GM13976 (cell line): ENCODE results near the gene AZU1.

Experiments used
- DNase-seq: peaks from one replicate; pipeline ENCODE4 v3.0.0; 2012; ENCODE audit warnings: low spot score
- in situ Hi-C: fragments of 300-500 bp; cut with MboI; formaldehyde crosslinking; loops from one replicate; pipeline ENCODE4 v1.12.0; 2022; ENCODE audit warnings: low sequenced_read_pairs, mixed read lengths, inconsistent platforms; ENCODE audit not compliant: unreplicated experiment
- TF ChIP-seq, protein P1 (sequence below): IDR thresholded peaks from 2 replicates; pipeline ENCODE4 v1.5.1; 2012; ENCODE audit warnings: borderline replicate concordance, mild to moderate bottlenecking; ENCODE audit not compliant: insufficient read depth; ENCODE audit errors: extremely low read depth, missing control alignments, control extremely low read depth

Gene AZU1

DNA sequence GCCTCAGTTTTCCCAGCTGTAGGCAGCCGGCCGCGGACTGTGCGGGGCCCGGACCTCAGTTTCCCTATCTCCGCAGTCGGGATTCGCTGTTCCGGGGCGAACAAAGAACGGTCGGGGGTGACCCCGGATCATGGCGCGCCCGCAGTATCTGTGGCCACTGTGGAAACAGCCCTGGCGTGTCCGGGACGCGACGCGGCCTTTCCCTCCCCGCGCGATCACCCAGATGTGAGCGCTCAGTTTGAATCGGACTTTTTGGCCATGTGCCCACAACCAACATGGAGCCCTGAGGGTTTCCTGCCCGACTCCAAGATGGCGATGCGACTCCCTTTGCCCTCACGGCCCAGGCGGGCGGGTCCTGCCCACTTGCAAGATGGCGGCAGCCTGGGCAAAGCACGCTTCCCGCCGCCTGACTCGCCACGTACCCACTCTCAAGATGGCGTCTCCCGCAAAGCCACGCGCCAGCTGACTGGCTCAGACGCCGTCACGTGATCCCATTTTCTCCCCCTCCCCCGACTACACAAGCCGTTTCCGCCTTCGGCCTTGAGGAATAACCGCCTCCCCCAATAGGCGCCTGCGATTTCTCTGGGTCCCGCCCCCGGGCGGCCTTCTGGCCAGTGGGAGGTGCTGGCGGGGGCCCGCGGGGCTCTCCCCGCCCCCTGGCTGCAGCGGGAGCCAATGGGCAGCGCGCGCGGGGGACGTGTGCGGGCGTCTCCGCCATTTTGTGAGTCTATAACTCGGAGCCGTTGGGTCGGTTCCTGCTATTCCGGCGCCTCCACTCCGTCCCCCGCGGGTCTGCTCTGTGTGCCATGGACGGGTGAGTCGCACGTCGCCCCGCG is 30.7 kb upstream of the AZU1 start, which contains the start of gene PTBP1:
Gene PTBP1, plus strand, starts transcription at position 761 of the 836 bp plus-strand sequence. Its CDS starts 46 bp downstream, at position 807.
- in situ Hi-C loops = no loop called here
- TF ChIP-seq, protein P1, sequence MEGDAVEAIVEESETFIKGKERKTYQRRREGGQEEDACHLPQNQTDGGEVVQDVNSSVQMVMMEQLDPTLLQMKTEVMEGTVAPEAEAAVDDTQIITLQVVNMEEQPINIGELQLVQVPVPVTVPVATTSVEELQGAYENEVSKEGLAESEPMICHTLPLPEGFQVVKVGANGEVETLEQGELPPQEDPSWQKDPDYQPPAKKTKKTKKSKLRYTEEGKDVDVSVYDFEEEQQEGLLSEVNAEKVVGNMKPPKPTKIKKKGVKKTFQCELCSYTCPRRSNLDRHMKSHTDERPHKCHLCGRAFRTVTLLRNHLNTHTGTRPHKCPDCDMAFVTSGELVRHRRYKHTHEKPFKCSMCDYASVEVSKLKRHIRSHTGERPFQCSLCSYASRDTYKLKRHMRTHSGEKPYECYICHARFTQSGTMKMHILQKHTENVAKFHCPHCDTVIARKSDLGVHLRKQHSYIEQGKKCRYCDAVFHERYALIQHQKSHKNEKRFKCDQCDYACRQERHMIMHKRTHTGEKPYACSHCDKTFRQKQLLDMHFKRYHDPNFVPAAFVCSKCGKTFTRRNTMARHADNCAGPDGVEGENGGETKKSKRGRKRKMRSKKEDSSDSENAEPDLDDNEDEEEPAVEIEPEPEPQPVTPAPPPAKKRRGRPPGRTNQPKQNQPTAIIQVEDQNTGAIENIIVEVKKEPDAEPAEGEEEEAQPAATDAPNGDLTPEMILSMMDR = no peak
- DNase-seq = peak; percentile 99

DNA sequence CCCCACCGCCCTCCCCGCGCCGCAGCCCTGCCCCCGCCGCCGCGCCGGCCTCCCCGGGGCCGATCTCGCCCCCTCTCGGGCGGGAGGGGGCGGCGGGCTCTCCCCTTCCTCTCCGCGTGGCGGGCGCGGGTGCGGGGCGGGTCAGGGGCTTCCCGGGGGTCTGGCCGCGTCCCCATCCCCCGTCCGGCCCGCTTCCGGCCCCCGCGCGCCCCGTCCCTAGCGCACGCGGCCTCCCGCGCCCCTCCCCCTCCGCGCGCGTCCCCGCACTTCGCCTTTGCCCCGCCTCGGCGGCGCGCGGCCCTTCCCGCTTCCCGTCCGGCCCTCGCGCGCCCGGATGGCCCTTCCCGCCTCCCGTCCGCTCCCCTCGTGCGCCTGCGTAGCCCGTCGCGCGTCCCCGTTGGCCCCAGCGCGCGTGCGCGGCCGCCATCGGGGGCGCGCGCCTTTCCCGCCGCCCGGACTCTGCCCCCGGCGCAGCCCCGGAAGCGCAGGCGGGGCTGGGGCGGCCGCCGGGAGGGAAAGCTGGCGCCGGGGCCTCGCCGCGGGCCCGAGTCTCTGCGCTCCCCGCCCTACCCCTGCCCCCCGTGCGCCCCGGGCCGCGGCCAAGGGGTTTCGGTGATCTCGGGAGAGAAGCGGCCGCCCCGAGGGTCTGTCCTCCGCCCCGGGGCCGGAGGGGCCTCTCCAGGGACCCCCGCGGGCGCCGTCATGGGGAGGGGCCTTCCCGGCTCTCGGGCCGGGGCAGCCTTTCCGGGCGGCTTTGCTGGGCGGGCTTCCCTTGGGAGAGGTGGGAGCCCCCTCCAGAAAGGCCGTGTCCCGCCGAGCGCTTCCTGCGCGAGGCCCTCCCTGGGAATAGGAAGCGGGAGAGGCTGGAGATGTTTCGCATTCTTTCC is 29.9 kb upstream of the AZU1 start:
- in situ Hi-C loops = no loop called here
- DNase-seq = peak; percentile 99

DNA sequence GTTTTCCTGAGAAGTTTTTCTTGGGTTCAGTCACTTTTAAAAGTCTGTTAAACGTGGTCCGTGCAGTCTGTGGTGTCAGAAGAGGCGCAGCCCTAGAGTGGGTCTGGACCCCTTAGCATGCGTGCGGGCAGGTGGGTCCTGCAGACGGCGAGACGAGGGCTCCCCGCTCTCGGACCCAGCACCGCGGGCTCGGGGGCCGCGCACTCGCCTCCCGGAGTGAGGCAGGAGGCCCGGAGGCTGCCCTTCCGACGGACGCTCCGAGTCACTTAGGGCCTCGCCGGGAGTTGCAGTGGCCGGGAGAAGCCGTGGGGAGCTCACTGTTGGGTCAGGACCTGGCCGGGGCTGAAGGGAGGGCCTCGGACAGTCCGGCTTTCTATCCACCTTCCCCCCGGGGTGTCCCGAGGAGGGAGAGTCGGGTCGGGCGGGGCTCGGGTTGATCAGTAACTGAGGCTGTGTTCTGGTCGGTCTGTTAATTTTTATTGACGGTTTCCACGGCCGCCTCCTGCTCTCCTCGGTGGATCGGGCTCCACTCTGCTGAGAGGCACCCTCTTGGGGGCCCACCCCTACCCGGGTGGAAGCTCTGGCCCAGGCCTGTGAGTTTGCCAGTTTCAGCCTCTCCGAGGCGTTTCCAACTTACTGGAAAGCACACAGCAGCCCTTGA is 29.1 kb upstream of the AZU1 start:
- TF ChIP-seq, protein P1 = no peak
- in situ Hi-C loops = no loop called here

More for the DNA sequence above, 29.9 kb upstream of the AZU1 start:
- TF ChIP-seq, protein P1 = no peak

DNA sequence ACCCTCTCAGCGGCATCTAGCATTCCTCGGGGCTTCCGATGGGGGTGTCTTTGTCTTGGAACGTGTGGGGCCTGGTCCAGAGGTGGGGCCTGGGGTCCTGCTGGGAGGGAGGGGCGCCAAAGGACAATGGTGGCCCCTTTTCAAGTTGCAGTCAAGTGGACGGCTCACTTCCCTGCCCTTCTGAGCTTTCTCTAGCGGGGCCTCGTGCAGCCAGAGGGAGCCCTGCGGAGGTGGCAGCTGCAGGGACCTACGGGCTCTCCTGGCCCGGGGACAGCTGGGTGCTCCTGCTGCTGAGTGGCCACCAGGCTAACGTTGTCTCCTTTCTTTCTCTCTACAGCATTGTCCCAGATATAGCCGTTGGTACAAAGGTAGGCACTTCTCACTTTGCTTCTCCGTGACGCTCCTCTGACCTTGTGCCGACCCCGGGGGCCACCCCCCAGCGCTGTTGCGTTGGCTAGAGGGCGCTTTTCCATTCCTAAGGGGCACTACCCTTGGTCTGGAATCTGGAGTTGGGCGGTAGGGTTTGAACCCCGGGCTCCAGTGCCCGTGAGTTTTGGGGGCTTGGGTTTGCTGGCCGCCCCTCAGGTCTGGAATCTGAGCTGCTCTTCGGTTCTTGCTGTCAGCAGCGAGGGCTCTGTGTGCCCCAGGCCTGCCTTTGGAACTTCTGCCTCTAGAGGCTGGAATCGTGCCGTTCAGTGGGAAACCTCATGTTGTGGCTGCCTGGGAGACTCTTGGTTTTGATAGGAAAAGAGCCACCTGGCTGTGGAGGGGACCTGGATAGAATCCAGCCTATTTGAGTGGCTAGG is 28.4 kb upstream of the AZU1 start:
- in situ Hi-C loops = no loop called here
- TF ChIP-seq, protein P1 = no peak
- no peak for DNase-seq

More for the DNA sequence above, 29.1 kb upstream of the AZU1 start:
- DNase-seq = no peak

DNA sequence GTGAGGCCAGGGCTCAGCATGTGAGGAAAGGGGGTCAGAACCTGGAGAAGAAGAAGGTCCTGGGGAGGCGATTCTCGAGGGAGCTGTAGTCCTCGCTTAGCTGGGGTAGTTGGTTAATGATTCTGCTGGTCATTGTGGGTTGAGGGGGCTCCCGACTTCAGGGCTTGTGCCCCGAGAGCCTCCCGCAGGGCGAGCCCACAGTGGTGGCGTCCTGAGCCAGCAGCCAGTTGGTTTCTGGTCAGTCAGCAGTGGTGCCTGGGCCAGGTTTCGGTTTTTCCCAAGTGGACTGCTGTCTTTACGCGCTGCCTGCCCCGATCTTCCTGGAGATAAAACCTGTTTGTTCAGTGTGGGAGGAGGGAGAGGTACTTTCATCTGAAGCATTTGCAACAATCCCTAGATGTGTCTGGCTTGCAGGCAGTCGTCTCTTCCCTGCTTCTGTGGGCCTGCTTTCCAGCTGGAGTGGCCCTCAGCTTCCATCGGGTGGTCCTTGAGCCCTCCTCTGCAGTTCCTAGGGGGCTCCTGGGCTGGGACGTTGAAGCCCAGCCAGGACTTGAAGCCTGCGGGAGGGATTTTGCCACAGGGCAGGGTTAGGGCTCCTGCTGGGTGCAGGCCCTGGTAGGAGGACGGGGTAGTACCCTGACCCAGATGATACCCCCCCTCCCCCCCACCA is 27.1 kb upstream of the AZU1 start:
- in situ Hi-C loops = no loop called here
- TF ChIP-seq, protein P1 = no peak
- no peak for DNase-seq
